GM21360 (cell line): ENCODE measurements around the gene LENG9.
"Not testable (repeated sequence)": the region's sequence is repeated elsewhere in the genome, so short reads cannot be mapped to it uniquely, and the experiment has no call there.

Experiments
- ATAC-seq: cut with Tn5 transposase; IDR thresholded peaks from one replicate; pipeline ENCODE4 v1.9.1; 2021; ENCODE audit warnings: mild to moderate bottlenecking, moderate library complexity; ENCODE audit not compliant: unreplicated experiment

LENG9 gene

DNA sequence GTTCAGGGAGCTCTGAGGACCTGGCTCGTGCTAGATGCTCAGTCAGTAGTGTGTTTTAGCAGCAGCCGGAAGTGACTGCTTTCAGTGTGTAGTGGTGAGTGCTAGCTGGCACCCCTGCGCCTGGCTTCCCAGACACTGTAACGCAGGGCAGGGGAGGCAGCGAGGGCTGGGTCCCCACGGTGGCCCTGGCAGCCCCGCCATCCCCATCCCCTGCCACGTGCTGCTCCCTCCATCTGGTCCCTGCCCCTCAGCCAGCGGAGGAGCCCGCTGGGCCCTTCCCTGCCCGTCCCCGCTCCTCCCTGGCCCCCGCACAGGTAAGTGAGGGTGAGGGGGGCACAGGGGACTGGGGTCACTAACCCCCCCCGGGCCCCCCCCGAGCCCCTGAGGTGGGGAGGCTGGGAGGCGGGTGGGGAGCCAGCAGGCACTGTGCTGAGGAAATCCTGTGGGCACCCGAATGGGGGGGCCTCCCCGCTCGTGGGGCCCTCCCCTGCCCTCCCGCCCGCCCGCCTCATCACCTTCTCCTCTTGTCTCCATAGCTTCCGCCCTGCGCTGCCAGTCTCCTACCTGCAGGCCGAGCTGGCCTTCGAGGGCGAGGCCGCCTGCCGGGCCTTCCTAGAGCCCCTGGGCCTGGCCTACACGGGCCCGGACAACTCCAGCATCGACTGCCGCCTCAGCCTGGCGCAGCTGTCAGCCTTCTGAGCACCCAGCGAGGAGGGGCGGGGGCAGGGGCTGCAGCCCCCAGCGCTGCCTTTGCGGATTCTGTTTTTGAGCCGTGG, 3.2 kb downstream of the LENG9 start:
- ATAC-seq: no peak

DNA sequence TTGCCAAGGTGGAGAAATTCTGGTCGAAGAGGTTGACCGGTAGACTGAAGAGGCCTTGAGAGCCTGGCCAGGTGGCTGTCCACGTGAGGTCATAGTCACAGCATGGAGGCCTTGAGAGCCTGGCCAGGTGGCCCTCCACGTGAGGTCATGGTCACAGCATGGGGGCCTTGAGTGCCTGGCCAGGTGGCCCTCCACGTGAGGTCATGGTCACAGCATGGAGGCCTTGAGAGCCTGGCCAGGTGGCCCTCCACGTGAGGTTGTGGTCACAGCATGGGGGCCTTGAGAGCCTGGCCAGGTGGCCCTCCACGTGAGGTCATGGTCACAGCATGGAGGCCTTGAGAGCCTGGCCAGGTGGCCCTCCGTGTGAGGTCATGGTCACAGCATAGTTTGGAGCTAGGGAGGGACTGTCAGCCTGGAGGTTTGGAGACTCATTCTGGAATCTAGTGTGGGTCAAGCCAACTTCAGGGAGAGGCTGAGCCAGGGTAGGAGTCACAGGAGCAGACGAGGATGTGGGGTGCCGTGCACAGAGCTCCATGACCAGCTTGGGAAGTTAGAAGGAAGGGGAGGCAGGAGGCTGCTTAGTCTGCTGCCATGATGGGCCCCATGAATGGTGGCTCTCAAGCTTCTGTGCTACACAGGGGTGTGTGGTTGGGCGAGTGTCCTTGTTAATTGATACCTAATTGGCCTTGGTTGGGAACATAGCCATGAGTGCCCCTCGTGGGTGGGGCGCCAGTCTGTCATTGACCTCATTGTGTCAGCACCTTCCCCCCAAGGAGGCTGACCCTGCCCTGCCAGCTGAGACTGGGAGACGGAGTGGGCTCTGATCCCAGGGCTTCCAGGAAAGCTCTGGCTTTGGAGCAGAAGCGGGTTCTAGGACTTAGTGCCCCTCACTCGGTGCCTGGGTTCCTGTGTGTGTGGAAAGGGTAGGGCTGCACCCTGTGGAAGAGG, 4.0 kb downstream of the LENG9 start:
- ATAC-seq: no peak

DNA sequence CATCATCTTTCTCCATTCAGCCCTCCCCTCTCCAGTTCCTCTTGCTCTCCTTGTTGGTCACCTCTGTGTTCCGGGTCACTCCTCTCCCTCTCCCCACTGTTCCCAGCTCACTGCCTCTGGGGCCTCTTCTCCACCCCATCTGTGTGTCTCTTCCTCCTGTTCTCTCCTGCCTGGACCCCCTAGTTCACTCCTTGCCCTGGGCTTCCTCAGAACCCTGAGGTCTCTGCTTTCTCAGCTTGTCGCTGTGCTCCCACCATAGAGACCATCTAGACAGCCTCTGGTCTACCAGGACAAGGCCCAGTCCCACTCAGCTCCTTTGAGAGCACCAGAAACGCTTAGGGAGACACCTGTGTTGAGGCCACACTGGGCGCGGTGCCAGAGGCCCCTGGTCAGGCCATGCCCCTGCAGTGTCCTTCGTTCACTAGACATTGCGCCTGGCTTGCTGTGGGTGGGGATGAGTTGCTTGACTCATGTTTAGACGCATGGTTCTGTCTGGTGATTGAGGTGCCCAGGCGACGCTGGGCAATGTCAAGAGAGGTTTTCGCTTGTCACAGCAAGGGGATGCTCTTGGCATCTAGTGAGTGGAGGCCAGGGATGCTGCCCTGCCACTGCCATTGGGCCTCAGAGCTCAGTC, 4.8 kb downstream of the LENG9 start:
- ATAC-seq: no peak

GRCh38 chr19:54457773-54458647, 5.6 kb downstream of the LENG9 start:
- ATAC-seq: no peak

GRCh38 chr19:54456423-54457373, 6.9 kb downstream of the LENG9 start:
- ATAC-seq: no peak

DNA sequence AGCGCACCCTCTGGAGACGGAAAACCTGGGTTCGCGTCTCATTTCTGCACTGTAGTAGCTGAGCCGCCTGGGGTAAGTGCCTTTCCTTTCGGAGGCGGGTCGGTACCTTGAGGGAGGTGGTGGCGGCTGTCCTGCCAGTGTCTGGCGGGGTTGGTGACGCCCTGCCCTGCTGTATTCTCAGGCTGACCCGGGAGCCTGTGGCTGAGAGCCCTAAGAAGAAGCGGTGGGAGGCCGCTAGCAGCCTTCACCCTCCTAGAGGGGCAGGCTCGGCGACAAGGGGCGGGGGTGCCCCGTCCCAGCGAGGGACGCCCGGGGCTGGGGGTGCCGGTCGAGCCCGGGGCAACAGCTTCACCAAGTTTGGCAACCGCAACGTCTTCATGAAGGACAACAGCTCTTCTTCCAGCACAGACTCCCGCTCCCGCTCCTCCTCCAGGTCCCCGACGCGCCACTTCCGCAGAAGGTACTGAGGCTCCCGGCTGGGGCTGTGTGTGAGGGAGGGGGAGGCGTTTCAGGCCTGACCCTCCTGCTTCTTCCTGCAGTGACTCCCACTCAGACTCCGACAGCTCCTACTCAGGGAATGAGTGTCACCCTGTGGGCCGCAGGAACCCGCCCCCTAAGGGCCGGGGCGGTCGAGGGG, 7.7 kb downstream of the LENG9 start:
- no peak for ATAC-seq

DNA sequence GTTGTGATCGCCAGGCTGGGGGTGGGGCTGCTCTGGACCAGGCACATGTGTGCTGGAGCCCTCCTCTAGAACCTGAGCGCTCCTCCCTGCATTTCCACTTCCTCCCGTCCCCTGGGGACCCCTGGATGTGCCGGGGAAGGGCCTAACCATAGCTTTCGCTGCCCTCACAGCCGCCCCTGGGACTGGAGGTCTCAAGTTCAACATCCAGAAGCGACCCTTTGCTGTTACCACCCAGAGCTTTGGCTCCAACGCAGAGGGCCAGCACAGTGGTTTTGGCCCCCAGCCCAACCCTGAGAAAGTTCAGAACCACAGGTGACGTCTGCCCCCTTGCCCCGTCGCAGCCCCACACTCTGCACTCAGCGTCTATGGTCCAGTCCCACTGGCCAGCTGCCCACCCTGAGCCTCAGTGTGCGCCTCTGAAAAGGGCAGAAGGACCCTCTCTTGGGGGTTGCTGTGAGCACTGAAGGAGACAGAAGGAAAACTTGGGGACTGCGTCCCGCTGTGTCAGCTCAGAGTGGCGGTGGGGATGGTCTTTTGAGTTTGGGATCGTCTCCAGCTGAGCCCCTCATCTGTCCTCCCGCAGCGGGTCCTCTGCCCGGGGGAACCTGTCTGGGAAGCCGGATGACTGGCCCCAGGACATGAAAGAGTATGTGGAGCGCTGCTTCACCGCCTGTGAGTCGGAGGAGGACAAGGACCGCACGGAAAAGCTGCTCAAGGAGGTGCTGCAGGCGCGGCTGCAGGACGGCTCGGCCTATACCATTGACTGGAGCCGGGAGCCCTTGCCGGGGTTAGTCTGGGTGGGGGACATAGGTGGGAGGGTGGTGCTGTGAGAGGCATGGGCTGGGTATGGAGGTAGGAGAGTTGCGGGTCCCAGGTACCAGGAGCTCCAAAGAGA, 8.6 kb downstream of the LENG9 start:
- no peak for ATAC-seq

DNA sequence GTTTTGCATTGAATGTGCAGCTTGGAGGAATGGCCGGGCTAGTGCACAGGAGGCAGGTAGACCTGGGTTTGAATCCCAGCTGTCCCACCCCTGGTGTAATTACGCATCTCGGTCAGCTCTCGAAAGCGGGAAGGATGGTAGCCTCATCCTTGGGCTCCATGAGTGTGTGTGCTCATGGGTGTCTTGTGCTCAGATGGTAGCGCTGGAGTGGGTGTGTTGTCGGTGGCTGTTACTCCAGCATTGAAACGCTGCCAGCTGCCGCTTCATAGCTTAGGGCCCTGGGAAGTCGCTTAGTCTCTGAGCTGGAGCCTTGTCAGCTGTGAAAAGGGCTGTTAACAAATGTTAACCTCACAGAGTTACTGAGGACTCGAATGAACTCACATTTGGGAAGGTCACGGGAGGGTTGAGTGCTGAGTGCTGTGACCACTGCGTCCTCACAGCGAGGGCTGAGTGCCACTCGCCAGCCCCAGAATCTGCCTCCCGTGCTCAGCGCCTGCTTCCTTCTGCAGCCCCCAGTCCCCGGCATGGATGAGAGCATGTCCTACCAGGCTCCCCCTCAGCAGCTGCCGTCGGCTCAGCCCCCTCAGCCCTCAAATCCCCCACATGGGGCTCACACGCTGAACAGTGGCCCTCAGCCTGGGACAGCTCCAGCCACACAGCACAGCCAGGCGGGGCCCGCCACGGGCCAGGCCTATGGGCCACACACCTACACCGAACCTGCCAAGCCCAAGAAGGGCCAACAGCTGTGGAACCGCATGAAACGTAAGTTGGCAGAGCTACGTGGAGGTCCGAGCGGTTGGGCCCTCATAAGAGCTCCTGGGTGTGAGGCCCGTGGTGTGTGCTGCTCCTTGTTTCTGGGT, 9.4 kb downstream of the LENG9 start:
- ATAC-seq: no peak

GRCh38 chr19:54452626-54453025, 11.0 kb downstream of the LENG9 start:
- no peak for ATAC-seq

- no peak for ATAC-seq
Observed at GRCh38 chr19:54451997-54452396, 11.6 kb downstream of the LENG9 start.

- no peak for ATAC-seq
Observed at GRCh38 chr19:54451331-54451871, 12.2 kb downstream of the LENG9 start.

GRCh38 chr19:54449701-54450069, 13.9 kb downstream of the LENG9 start:
- no peak for ATAC-seq

GRCh38 chr19:54448774-54449700, 14.5 kb downstream of the LENG9 start, which contains the start of gene LENG8:
Gene LENG8, plus strand, starts transcription at chr19:54449199. Its CDS starts 2,146 bp downstream, at chr19:54451345.
- peak; percentile 82 for ATAC-seq

- no peak for ATAC-seq
Observed at GRCh38 chr19:54448040-54448773, 15.4 kb downstream of the LENG9 start.

GRCh38 chr19:54446349-54446748, 17.2 kb downstream of the LENG9 start:
- not testable (repeated sequence) for ATAC-seq
